NCI-H2196 treated with DMSO at 0.1 percent for 48 hours (cell line): ENCODE data around the gene RARB.

ENCODE experiments used
- DNase-seq: peaks from one replicate; lab custom pipeline; 2025; ENCODE audit not compliant: unreplicated experiment; lab: John Stamatoyannopoulos, UW

Gene RARB

GRCh38 chr3:25421747-25422146, 6.3 kb upstream of the RARB start:
- no peak for DNase-seq

GRCh38 chr3:25423780-25424588, 4.1 kb upstream of the RARB start:
- DNase-seq, result no peak

- DNase-seq, result no peak
Observed at GRCh38 chr3:25424614-25425013, 3.4 kb upstream of the RARB start.

- DNase-seq, result no peak
Observed at GRCh38 chr3:25426408-25426807, 1.7 kb upstream of the RARB start.

GRCh38 chr3:25427155-25427554, 908 bp upstream of the RARB start:
- DNase-seq, result no peak

- DNase-seq, result no peak
Observed at GRCh38 chr3:25427563-25427941, 511 bp upstream of the RARB start.

- DNase-seq, result no peak
Observed at GRCh38 chr3:25428789-25429335, 799 bp downstream of the RARB start.

GRCh38 chr3:25429361-25430286, 1.6 kb downstream of the RARB start:
- DNase-seq, result no peak

- no peak for DNase-seq
Observed at GRCh38 chr3:25430287-25430934, 2.3 kb downstream of the RARB start.

- no peak for DNase-seq
Observed at GRCh38 chr3:25430935-25431770, 3.1 kb downstream of the RARB start.

GRCh38 chr3:25432176-25432720, 4.2 kb downstream of the RARB start:
- DNase-seq, result no peak

- no peak for DNase-seq
Observed at GRCh38 chr3:25433106-25433505, 5.0 kb downstream of the RARB start.

GRCh38 chr3:25433868-25434267, 5.8 kb downstream of the RARB start:
- no peak for DNase-seq

GRCh38 chr3:25437953-25438352, 9.9 kb downstream of the RARB start:
- DNase-seq, result no peak

- DNase-seq, result no peak
Observed at GRCh38 chr3:25438791-25439555, 10.9 kb downstream of the RARB start.

- no peak for DNase-seq
Observed at GRCh38 chr3:25441234-25441856, 13.3 kb downstream of the RARB start.

GRCh38 chr3:25442486-25442885, 14.4 kb downstream of the RARB start:
- DNase-seq, result no peak

GRCh38 chr3:25444273-25444672, 16.2 kb downstream of the RARB start:
- DNase-seq, result no peak

GRCh38 chr3:25445731-25446130, 17.7 kb downstream of the RARB start:
- DNase-seq, result no peak
